NB4 (cell line): ENCODE measurements around the gene FAM136A.

ENCODE experiments used
- DNase-seq: peaks from one replicate; pipeline ENCODE4 v3.0.0; 2010; ENCODE audit warnings: low read depth
- H3K4me3 ChIP-seq: one replicate; pipeline ENCODE4 v1.5.1; 2011; ENCODE audit warnings: mild to moderate bottlenecking, low read depth, low read length, moderate library complexity
- CTCF ChIP-seq: IDR thresholded peaks from one replicate; pipeline ENCODE4 v1.5.1; 2012; ENCODE audit warnings: low read depth, low read length
- MAX ChIP-seq: IDR thresholded peaks from 2 replicates; pipeline ENCODE4 v1.6.1; 2011; ENCODE audit warnings: low read depth, low read length
- MYC ChIP-seq: IDR thresholded peaks from 2 replicates; pipeline ENCODE4 v1.6.1; 2011; ENCODE audit warnings: low read depth, low read length
- POLR2A ChIP-seq: IDR thresholded peaks from 2 replicates; pipeline ENCODE4 v1.6.1; 2011; ENCODE audit warnings: mild to moderate bottlenecking; ENCODE audit not compliant: insufficient read length; ENCODE audit errors: extremely low read depth

Gene FAM136A

GRCh38 chr2:70325875-70326274, 24.0 kb upstream of the FAM136A start:
- H3K4me3 ChIP-seq, result no peak overlapping the region
- no peak for TF ChIP-seq MYC
- TF ChIP-seq MAX, result no peak
- TF ChIP-seq CTCF, result no peak
- no peak for DNase-seq

- DNase-seq, result no peak
- no peak overlapping the region for H3K4me3 ChIP-seq
- TF ChIP-seq CTCF (no peak), MYC (no peak)
These were observed 20.7 kb upstream of the FAM136A start for GRCh38 chr2:70322518-70322917.

GRCh38 chr2:70321370-70321769, 19.5 kb upstream of the FAM136A start:
- peak; percentile 53 for DNase-seq
- H3K4me3 ChIP-seq, result no peak overlapping the region
- TF ChIP-seq MAX (no peak), MYC (no peak), CTCF (no peak), POLR2A (no peak)

GRCh38 chr2:70314640-70315039, 12.8 kb upstream of the FAM136A start:
- TF ChIP-seq MYC, result no peak
- TF ChIP-seq MAX, result no peak
- DNase-seq, result no peak
- H3K4me3 ChIP-seq, result no peak overlapping the region

GRCh38 chr2:70312560-70312959, 10.7 kb upstream of the FAM136A start:
- TF ChIP-seq MAX (no peak), MYC (no peak), POLR2A (no peak), CTCF (no peak)
- no peak for DNase-seq
- no peak overlapping the region for H3K4me3 ChIP-seq

- TF ChIP-seq MYC (no peak), POLR2A (no peak), MAX (no peak), CTCF (no peak)
- H3K4me3 ChIP-seq, result no peak overlapping the region
- no peak for DNase-seq
These were observed 9.0 kb upstream of the FAM136A start for GRCh38 chr2:70310899-70311298.
